Tracheal epithelial cell (primary cell): ENCODE measurements around the gene GNG11. TPM values are rescaled to one million over a fixed set of nuclear protein-coding genes. Genes with fewer than 3 reads are reported as not detected.

ENCODE experiments used
- total RNA-seq: library from RNA; depleted of rRNA; stranded (reverse); fragments of >200 nt; gene quantifications from 2 replicates; pipeline ENCODE4 v1.2.1, GENCODE V29; 2014

Gene GNG11
- 1.3 and 8.0 TPM in 2 replicates for total RNA-seq

DNA sequence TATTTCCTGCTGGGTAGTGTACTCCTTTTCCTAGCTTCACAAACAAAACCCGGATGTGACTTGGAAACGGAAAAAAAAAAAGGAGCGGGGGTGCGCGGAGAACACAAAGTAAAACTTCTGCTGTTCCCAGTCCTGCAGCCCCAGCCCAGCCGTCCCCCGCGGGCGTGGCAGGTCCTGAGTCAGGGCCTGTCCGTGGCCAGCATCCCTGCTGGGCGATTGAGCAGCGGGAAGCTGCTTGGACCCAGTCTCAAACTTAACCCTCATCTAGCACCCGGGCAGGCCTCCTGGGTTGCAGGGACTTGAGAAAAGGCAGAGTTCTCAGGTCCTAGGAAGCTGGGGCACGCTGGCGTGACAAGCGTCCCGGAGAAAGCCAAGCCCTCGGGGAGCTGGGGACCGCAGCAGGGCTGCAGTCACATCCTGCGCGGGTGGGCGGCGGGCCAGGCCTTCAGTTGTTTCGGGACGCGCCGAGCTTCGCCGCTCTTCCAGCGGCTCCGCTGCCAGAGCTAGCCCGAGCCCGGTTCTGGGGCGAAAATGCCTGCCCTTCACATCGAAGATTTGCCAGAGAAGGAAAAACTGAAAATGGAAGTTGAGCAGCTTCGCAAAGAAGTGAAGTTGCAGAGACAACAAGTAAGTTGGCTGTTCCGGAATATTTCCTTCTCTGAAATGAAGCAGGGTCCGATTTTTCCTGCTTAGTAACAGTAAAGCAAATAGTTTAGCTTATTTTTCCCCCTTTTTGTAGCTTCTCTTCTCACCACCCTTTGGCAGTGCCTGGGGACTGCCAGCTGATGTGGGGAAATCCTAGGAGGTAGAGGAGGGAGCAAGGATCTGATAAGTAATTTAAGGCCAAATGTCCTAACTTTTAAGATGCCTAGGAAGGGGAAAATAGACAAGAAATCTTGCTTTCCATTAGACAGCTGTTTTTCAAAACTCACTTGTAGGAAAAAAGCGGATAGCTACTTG is at the start of gene GNG11:
TSS of gene GNG11 (plus strand) at position 129 of the 960 bp plus-strand sequence. CDS start at position 532, 403 bp downstream.

GRCh38 chr7:93890464-93891068 is 31.0 kb upstream of the GNG11 start, which contains the start of gene TFPI2:
TFPI2 (minus strand) TSS chr7:93890753; CDS start chr7:93890678, 75 bp downstream.

DNA sequence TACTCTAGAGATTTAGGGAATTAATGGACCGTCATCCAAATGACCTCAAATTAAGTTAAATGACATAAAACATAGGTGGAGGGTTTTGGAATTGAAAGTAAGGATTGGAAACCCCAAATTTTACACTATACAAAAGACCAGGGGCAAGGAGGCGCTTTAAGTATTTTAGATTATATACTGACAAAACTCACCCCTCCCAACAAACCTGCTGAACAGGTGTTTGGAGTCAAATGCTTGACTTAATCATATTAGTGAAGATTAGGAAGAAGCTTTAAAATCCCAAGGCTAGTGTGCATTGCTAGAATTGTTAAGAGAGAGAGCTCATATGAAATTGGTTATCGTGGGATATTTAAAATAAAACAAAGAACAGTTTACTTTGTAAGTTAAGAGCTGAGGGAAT is 15.3 kb upstream of the GNG11 start, which contains the start of gene GNGT1:
TSS of gene GNGT1 (plus strand) at position 301 of the 400 bp plus-strand sequence. CDS start 180 bp downstream, outside the sequence.

Other genes with a start within 250 kb of the GNG11 start
- gene TFPI2, start 31.0 kb upstream of the GNG11 start, total RNA-seq, result 20.9 and 26.7 TPM in 2 replicates
- not detected in 2 replicates for gene GNGT1, start 15.2 kb upstream of the GNG11 start, total RNA-seq
- 25.1 and 37.3 TPM in 2 replicates for gene BET1, start 82.6 kb downstream of the GNG11 start, total RNA-seq